GM19025 (cell line): Measurements from ENCODE around the gene ZNF467.

ENCODE experiments used
- ATAC-seq: cut with Tn5 transposase; IDR thresholded peaks from one replicate; pipeline ENCODE4 v1.9.1; 2021; ENCODE audit warnings: mild to moderate bottlenecking, low read depth, moderate library complexity; ENCODE audit not compliant: unreplicated experiment

The ZNF467 gene

DNA sequence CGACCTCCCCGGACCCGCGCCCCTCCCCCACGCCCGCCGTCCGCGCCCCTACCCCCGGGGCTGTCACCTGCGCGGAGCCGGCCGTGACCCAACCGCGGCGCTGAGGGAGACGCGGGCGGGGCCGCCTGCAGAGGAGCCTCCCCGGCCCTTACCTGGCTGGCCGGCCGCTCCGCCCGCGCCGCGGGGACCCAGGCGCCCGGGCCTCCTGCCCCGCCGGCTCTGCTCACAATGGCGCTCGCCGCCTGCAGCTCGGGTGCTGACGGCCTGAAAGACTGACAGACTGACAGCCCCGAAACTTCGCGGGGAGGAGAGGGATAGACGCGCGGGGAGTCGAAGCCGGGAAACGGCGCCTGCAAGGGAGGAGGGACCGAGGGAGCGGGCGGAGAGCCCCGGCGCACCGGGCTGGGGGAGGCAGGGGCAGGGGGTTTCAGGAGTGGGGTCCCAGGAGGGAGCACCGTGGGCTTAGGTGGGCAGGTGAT, 393 bp downstream of the ZNF467 start:
- ATAC-seq = no peak

DNA sequence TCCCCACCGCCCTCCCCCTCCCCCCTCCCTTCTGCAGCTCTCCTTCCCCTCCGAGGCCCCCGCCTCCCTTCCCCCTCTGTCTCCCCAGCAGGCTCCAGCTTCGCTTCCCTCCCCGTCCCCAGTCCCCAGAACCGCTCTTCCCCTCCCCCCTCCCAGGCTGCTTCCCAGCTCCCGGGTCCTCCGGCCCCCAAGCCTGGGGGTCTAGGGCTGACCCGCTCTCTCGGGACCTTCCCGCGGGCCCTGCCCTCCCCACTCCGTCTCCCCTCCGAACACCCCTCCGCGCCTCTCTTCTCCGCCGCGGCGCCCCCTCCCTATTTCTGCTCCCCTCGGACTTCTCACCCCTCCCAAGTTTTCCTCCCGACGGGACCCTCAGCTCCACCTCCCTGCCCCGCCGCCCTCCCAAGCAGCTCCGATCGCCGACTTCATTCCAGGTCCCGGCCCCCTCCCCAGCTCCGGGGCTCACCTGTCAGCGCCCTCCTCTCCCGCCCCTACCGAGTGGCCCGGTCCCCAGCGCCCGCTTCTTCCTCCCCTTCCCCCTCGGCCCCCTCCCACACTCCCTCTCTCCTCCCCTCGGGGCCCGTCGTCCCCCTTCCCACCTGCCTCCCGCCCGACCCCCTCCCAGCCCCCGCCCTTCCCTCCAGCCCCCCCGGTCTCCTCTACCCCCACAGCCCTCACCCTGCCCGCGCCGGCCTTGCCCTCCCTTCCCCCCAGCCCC, 990 bp downstream of the ZNF467 start:
- ATAC-seq = no peak

GRCh38 chr7:149771720-149772240, 1.6 kb downstream of the ZNF467 start:
- peak; percentile 98 for ATAC-seq

- no peak for ATAC-seq
Observed at GRCh38 chr7:149770728-149771636, 2.4 kb downstream of the ZNF467 start.

DNA sequence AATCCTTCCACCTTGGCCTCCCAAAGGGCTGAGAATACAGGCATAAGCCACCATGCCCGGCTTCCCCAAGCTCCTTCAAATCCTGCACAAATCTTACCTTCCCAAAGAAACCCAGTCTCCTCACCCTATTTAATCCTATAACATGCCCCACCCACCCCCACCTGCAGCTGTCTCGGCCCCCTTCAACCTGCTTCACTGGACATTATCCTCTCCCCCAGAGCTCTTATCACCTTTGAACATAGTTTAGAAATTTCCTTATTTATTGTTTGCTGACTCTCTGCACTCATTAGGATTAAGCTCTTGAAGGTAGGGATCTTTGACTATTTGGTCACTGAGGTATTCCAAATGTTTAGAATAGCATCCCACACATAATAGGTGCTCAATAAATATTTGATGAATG, 3.5 kb downstream of the ZNF467 start:
- no peak for ATAC-seq

DNA sequence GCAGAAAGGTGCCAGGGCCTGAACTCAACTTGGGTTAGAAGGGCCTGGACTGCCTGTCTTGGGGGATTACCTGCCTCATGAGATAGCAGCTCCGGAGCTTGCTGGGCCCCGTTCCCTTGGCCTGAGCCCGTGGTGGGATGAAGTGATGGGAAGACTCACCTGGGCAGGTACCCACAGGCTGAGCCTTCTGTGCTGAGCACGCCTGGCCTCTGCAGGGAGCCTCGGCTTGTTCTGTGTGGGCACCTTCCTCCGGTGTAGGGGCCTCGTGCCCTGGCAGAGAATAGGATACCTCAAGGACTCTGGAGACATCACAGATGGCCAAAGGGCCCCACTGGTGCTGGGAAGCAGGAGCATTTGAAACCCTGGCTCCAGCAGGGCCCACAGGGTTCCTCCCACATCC, 4.5 kb downstream of the ZNF467 start:
- ATAC-seq = no peak

DNA sequence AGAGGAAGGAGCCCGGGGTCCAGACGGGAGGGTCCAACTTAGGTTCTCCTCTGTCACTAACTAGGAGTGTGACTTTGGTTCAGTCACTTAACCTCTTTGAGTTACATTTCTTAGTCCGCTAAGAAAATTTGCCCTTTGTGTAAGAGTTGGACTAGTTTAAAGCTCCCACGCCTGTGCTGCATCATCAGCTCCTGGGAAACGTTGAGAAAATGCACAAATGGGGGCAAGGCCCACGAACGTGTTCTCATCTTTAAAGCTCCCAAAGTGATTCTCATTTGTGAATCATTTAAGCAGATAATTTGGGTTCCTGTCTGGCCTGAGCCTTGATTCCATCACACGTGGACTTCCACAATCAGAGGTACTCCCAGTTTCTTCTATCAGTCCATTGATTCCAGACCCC, 6.3 kb downstream of the ZNF467 start:
- no peak for ATAC-seq

- no peak for ATAC-seq
Observed at GRCh38 chr7:149766135-149766675, 7.2 kb downstream of the ZNF467 start.

DNA sequence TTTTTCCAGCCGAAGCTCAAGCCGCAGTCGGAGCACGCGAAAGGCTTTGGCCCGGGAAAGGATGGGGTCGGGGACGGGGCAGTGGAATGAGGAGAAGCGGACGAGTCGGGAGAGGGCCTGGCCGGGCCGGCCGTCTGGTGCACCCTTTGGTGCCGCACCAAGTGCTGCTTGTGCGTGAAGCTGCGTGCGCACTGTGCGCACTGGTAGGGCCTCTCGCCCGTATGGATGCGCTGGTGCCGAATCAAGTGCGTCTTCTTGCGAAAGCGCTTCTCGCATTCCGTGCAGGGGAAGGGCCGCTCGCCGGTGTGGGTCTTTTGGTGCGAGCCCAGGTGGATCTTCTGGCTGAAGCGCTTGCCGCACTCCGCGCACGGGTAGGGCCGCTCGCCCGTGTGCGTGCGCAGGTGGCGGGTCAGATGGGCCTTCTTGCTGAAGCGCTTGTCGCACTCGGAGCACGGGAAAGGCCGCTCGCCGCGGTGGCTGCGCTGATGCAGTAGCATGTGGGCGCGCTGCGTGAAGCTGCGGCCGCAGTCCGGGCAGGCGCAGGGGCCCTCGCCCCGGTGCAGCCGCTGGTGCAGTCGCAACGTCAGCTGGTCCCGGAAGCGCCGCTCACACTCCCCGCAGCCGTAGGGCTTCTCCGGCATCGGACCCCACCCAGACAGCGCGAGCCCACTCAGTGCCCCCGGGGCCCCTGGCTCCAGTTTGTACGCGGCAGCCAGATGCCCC, 7.8 kb downstream of the ZNF467 start:
- no peak for ATAC-seq

- no peak for ATAC-seq
Observed at GRCh38 chr7:149764481-149765398, 8.6 kb downstream of the ZNF467 start.

DNA sequence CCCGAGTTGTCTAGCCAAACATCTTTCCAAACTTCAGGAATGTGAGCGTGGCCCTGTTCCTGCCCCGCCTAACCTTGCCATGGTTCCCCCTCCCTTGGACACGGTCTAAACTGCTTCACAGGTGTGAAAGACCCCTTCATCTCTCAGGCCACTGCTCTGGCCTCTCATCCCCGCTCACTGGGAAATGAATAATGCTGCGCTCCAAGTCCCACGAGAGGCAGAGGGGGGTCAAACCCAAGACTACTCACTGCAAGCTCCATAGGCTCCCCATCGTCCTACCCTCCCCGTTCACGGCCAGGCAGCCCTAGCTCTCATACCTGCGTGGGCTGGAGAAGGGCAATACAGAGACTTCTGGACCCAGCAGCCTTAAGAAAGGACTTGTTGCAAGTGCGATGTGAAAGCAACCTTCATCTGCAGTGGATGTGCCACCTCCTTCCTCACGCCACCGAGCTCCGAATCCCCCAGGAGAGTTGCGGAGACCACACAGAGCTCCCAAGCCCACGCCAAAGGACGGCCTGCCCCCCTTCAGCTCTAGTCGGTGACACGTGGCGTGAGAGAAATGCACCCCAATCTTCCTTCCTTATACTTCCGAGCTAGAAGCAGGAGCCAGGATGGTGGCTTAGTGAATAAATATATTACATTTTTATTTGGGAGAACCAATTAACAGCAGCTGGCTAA, 9.7 kb downstream of the ZNF467 start:
- no peak for ATAC-seq

GRCh38 chr7:149762610-149763009, 10.8 kb downstream of the ZNF467 start:
- no peak for ATAC-seq

- ATAC-seq = no peak
Observed at GRCh38 chr7:149762089-149762488, 11.3 kb downstream of the ZNF467 start.

DNA sequence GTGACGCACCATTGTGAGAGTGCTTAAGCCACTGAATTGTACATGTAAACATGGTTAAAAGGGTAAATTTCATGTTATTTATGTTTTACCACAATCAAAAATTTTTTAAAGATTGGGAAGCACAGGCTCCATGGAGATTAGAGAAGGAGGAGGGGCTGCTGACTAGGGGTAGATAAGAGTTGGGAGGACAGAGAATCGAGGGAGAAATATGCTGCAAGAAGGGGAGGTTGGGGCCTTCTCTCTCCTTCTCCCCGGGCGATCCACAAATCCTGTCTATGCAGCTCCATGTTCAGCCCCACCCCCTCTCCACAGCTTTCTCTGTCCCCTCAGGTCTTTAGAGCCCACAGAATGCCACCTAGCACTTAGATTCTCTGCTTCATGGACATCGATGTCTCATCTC, 12.1 kb downstream of the ZNF467 start:
- no peak for ATAC-seq

DNA sequence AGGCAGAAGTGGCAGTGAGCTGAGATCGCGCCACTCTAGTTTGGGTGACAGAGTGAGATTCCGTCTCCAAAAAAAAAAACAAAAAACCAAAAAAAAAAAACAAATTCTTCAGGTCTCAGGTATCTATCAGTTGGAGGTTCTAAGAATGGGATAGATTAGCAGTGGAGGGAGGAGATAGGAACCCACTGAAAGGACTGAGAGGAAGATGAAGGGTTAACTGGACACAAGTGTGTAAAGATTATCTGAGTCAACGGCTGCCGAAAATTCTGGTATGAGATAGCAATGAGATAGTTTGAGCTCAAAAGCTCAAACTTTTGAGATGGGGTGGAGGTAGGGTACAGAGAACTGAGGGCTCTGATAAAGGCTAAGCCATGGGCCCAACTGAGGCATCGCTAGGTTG, 12.8 kb downstream of the ZNF467 start:
- no peak for ATAC-seq

DNA sequence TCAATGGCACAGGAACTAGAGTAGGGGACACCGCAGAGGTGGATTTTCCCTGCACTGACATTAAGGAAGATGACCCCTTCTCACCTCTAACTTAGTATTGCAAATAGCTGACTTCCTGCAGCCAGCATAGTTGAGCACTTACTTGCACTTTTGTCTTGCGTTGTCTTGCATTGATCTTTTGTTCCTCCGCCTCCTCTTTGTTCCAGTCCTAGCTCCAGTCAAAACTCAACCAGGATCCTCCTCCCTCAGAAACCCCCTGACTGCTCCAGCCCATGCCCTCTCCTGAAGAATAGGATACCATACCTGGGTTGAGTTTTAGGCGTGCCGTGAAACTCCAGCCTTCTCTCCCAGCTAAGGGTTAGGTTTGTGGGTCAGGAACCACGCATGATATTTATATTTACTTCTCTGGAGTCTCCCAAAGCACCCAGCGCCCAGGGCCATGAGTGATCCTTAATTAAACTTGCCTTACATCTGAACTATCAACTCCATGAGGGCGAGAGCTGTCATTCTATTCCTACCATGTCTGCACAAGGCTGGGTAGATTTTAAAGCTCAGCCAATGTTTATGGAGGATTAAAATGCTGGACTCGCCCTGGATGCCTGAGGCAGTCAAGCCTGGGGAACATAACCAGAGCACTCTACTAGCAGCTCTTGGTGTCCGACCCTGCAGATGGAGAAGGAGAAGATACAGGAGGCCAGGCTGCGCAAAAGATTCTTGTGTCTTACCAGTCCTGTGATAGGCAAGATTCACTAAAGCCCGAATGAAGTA, 14.1 kb downstream of the ZNF467 start:
- ATAC-seq = no peak

DNA sequence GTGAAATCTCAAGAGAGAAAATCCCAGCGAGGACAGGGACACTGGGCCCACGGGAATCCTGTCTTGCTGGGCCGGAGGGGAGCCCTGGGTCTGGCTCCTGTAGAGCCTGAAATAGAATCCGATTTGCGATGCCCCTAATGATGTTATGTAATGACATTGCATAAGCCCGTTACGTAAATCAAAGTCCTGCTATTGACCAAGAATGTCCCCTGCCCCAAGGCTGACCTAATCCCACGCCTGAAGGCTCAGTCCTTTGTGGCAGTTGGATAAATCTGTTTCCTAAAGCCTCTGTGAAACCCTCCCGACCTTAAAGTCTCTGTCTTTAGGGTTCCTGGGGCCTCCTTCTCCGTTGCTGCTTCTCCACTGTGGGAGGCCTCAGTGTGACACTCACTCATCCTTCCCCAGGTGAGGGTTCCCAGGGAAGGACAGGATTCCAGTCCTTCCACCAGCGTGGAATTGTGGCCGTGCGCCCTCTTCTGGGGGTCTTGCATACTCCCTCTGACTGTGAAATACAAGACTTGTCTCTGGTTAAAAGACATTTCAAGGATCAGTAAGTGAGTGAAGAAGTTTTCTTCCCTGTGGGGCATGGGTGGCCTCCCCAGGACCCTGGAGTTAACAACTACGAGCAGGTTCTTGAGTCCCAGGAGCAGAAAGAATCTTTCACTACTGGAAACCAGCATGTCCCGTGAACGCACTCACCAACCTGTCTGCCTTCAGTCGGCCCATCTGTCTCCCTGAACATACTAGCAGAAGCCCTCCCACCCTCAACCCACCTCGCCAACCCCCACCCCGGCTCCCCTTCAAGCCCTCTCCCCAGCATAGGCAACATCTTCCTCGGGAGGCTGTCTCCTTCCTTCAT, 19.8 kb downstream of the ZNF467 start:
- ATAC-seq = no peak
